SK-N-SH treated with all-trans-retinoic acid at 6 μM for 48 hours (cell line): ENCODE data around the gene SLC46A2.

ENCODE experiments used
- ATAC-seq: fragments of 200-7000 bp; cut with Tn5 transposase; 3 replicates; pipeline ENCODE4 v1.9.1; 2020; ENCODE audit warnings: mild to moderate bottlenecking, moderate library complexity
- ARNTL ChIP-seq: fragments of 450-650 bp; formaldehyde crosslinking; IDR thresholded peaks from 2 replicates; pipeline ENCODE4 v1.5.0; 2020; ENCODE audit warnings: low read depth, mild to moderate bottlenecking, moderate library complexity, borderline replicate concordance
- BACH2 ChIP-seq: fragments of 250-450 bp; sonication (Bioruptor Pico); IDR thresholded peaks from 2 replicates; pipeline ENCODE4 v1.9.0; 2021; ENCODE audit warnings: mild to moderate bottlenecking, borderline replicate concordance
- CREB5 ChIP-seq: fragments of 250-450 bp; sonication (Bioruptor Pico); IDR thresholded peaks from 2 replicates; pipeline ENCODE4 v1.5.1; 2020; ENCODE audit warnings: low read depth, mild to moderate bottlenecking, moderate library complexity
- CSRNP3 ChIP-seq: fragments of 250-450 bp; sonication (Bioruptor Pico); IDR thresholded peaks from 2 replicates; pipeline ENCODE4 v1.5.1; 2021; ENCODE audit warnings: mild to moderate bottlenecking, moderate library complexity
- ESRRG ChIP-seq: fragments of 250-450 bp; sonication (Bioruptor Pico); IDR thresholded peaks from 2 replicates; pipeline ENCODE4 v1.6.1; 2021; ENCODE audit warnings: mild to moderate bottlenecking
- ISL1 ChIP-seq: fragments of 250-450 bp; sonication (Bioruptor Pico); IDR thresholded peaks from 2 replicates; pipeline ENCODE4 v2.1.2; 2022; ENCODE audit warnings: mild to moderate bottlenecking, moderate library complexity
- OSR1 ChIP-seq: fragments of 250-450 bp; sonication (Bioruptor Pico); IDR thresholded peaks from 2 replicates; pipeline ENCODE4 v1.8.0; 2022; ENCODE audit warnings: moderate library complexity, mild to moderate bottlenecking, inconsistent platforms
- PATZ1 ChIP-seq: fragments of 250-450 bp; sonication (Bioruptor Pico); IDR thresholded peaks from 2 replicates; pipeline ENCODE4 v1.8.0; 2020; ENCODE audit warnings: mild to moderate bottlenecking, moderate library complexity, borderline replicate concordance
- POU6F1 ChIP-seq: fragments of 250-450 bp; sonication (Bioruptor Pico); IDR thresholded peaks from 2 replicates; pipeline ENCODE4 v1.8.0; 2021; ENCODE audit warnings: low read depth, mild to moderate bottlenecking, moderate library complexity, borderline replicate concordance
- PPARA ChIP-seq: fragments of 250-450 bp; sonication (Bioruptor Pico); IDR thresholded peaks from 2 replicates; pipeline ENCODE4 v1.5.0; 2020; ENCODE audit warnings: mild to moderate bottlenecking, borderline replicate concordance
- RARB ChIP-seq: fragments of 250-450 bp; sonication (Bioruptor Pico); IDR thresholded peaks from 2 replicates; pipeline ENCODE4 v1.8.0; 2021; ENCODE audit warnings: mild to moderate bottlenecking, moderate library complexity
- SNAI2 ChIP-seq: fragments of 250-450 bp; sonication (Bioruptor Pico); IDR thresholded peaks from 2 replicates; pipeline ENCODE4 v1.5.0; 2020; ENCODE audit warnings: mild to moderate bottlenecking, moderate library complexity
- TOX ChIP-seq: fragments of 250-450 bp; sonication (Bioruptor Pico); IDR thresholded peaks from 2 replicates; pipeline ENCODE4 v1.8.0; 2021; ENCODE audit warnings: mild to moderate bottlenecking, moderate library complexity, borderline replicate concordance
- TSHZ2 ChIP-seq: fragments of 250-450 bp; sonication (Bioruptor Pico); IDR thresholded peaks from 2 replicates; pipeline ENCODE4 v1.5.0; 2020; ENCODE audit warnings: mild to moderate bottlenecking, moderate library complexity
- ZC3H10 ChIP-seq: fragments of 250-450 bp; sonication (Bioruptor Pico); IDR thresholded peaks from 2 replicates; pipeline ENCODE4 v1.5.1; 2021; ENCODE audit warnings: mild to moderate bottlenecking, moderate library complexity
- ZFP3 ChIP-seq: fragments of 250-450 bp; sonication (Bioruptor Pico); IDR thresholded peaks from 2 replicates; pipeline ENCODE4 v1.5.0; 2020; ENCODE audit warnings: mild to moderate bottlenecking, moderate library complexity
- ZNF565 ChIP-seq: fragments of 450-650 bp; formaldehyde crosslinking; conservative IDR thresholded peaks from 2 replicates; pipeline ENCODE4 v1.5.0; 2020; ENCODE audit warnings: low read depth, mild to moderate bottlenecking, moderate library complexity
- ZNF70 ChIP-seq: fragments of 450-650 bp; formaldehyde crosslinking; IDR thresholded peaks from 2 replicates; pipeline ENCODE4 v1.5.0; 2020; ENCODE audit warnings: mild to moderate bottlenecking, moderate library complexity
- ZNF8 ChIP-seq: fragments of 450-650 bp; formaldehyde crosslinking; IDR thresholded peaks from 2 replicates; pipeline ENCODE4 v1.5.0; 2020; ENCODE audit warnings: mild to moderate bottlenecking, moderate library complexity

SLC46A2 gene

GRCh38 chr9:112853882-112854585 is 36.6 kb downstream of the SLC46A2 start (continued):
- TF ChIP-seq TOX (CRISPR knock-in tag) = no peak

- TF ChIP-seq PPARA = no peak
- TF ChIP-seq CSRNP3 = no peak
- no peak for TF ChIP-seq TOX (CRISPR knock-in tag)
- TF ChIP-seq ISL1 (CRISPR knock-in tag) = no peak
- TF ChIP-seq OSR1 = no peak
- ATAC-seq = no peak
Observed at GRCh38 chr9:112852741-112853504, 37.8 kb downstream of the SLC46A2 start.

GRCh38 chr9:112850840-112851239 is 39.8 kb downstream of the SLC46A2 start:
- TF ChIP-seq ZFP3 (no peak), POU6F1 (CRISPR knock-in tag) (no peak), ARNTL (CRISPR knock-in tag) (no peak), TSHZ2 (CRISPR knock-in tag) (no peak), ZNF70 (CRISPR knock-in tag) (no peak), OSR1 (no peak), ISL1 (CRISPR knock-in tag) (no peak), ZNF8 (CRISPR knock-in tag) (no peak), RARB (CRISPR knock-in tag) (no peak), ESRRG (CRISPR knock-in tag) (no peak), PPARA (no peak), SNAI2 (no peak), CREB5 (CRISPR knock-in tag) (no peak), PATZ1 (CRISPR knock-in tag) (no peak), ZNF565 (no peak), BACH2 (no peak), TOX (CRISPR knock-in tag) (no peak), ZC3H10 (CRISPR knock-in tag) (no peak)
- ATAC-seq = no peak
